Sciatic nerve (tissue), 2 donors: ENCODE results near the gene ZNF18. TPM values are rescaled to one million over a fixed set of nuclear protein-coding genes. Genes with fewer than 3 reads are reported as not detected.
A peak's percentile ranks its signal among the peaks of the same experiment; 100 is the strongest.
"Not testable (repeated sequence)": the region's sequence is repeated elsewhere in the genome, so short reads cannot be mapped to it uniquely, and the experiment has no call there.

Experiments used
- ATAC-seq: fragments of 200-7000 bp; cut with Tn5 transposase; one replicate; pipeline ENCODE4 v1.9.1; 2020; ENCODE audit warnings: mild to moderate bottlenecking, moderate library complexity
- DNase-seq: peaks from one replicate; pipeline ENCODE4 v3.0.0-alpha.2; 2020; ENCODE audit warnings: low spot score
- intact Hi-C: fragments of 100-400 bp; cut with DNase I; formaldehyde crosslinking; loops from one replicate; pipeline ENCODE4 v1.14.2; 2022
- total RNA-seq: library from RNA; stranded (reverse); fragmentation: NEBNext Ultra II Directional; extraction: Animal tissue kit (Norgen Biotek cat#: 25700); gene quantifications from one replicate; pipeline ENCODE4 v1.2.1, GENCODE V29; 2021
- donor health status: DM: no; HTN: no; CAD: no.
- donor health status: DM: no; HTN: no; CAD: no.

ZNF18 gene
- total RNA-seq, 1 donor from 2014 or later: 8.2 TPM

DNA sequence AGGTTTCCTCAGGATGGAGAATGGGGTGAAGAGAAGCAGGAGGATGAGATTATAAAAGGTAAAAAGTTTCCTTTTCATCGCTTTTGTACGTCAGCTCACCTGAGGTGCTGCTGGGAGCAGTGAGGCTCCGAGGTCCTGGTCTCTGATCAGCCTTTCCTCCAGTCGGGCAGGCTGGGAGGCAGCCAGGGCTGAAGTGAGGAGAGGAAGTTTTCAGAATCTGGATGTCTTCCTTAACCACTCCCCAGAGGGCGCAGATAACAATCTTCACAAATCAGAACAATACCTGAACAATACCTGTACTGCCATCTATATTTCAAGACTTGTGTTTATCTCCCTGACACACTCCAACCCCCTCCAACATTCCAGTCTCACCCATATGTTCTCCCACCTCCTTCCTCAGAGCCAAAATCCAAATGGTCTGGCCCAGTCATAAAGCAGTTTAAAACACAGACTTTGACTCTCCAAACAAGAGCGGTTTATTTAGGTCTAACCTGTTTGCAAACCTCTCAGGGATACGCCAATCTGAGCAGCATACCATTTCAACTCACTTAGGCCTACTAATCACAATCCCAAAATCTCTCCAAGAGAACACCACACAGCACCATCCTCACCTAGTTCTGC is 6.8 kb downstream of the ZNF18 start:
- ATAC-seq: no peak
- intact Hi-C loops: no loop called here
- no peak for DNase-seq

DNA sequence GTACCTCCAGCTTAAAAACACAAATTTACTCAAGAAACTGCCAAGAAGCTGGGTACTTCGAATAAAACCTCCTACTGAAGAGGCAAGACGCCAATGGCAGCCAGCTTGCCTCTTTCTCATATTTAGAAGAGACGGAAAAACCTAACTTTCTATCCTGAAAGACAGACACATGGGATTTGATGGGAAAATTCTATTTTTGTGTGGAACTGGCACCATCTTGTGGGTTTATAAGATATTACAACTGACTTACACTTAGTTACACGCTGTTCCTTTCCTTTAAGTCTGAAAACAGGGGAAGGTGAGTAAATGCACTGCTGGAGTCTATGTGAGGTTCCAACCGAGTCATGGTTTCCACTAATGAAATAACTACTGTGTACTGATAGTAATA is 10.3 kb downstream of the ZNF18 start:
- intact Hi-C loops: no loop called here

DNA sequence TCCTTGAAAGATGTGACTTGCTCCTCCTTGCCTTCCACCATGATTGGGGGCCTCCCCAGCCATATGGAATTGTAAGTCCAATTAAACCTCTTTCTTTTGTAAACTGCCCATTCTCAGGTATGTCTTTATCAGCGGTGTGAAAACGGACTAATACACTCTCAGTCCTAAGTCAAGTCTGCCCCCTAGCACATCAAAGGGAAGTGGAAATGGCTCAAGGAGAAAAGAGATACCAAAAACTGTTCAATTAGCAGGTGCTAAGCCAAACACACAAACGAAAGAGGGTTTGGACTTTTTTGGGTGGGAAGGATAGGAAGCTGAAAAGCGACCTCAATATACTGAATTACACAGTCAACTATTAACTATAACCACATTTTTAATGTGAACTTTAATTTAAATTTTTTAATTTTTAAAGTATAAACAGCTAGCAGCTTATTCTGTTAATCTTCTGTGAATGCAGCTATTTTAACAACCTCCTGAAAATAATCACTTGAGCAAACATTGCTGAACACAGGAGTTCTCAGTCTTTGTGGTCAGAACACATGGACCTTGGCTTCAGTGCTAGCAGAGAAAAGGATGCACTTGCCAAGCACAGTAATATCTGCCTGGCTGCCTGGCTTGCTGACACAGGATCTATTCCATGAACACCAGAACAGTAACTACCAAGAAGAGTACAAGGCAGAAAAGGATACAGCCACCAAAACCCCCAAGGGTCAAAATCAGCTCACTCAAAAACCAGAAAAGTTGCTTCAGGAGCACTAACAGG is 10.9 kb downstream of the ZNF18 start:
- intact Hi-C loops: no loop called here
- no peak for DNase-seq

More for the DNA sequence above, 10.3 kb downstream of the ZNF18 start:
- no peak for DNase-seq
- ATAC-seq: peak; percentile 88

DNA sequence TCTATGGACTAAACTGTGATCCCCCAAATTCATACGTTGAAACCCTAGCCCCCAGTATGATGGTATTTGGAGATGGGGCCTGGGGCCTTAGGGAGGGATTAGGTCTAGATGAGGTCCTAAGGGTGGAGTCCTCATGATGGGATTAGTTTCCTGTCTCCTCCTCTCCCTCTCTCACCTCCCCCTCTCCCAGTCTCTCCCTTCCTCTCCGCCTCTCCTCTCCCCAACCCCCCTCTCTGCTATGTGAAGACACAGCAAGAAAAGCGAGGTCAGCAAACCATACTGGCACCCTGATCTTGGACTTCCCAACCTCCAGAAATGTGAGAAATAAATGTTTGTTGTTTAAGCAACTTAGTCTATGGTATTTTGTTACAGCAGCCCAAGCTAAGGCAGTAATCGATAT is 15.4 kb downstream of the ZNF18 start:
- intact Hi-C loops: loop anchor here (1.0 kb wide), 1 partner anchor 13 kb away; no protein-coding TSS in a partner anchor
- no peak for DNase-seq
- no peak for ATAC-seq

More for the DNA sequence above, 10.9 kb downstream of the ZNF18 start:
- peak; percentile 97 for ATAC-seq

DNA sequence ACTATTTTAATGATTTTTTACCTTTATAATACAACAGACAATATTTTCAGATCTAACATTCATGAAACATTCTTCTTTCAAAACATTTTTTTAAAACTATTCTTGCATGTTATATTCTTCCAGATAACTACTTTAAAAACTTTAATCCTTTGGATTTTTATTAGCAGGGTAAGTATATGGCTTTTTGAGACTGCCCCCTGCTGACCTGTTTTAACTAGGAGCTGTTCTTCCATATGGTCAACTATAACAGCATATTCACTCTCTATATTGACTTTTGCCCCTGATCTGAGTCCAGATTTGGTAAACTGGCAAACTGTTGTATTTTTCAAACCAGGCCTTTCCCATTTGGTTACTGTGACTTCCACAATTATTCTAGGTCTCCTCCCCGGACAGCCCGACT is 16.5 kb downstream of the ZNF18 start:
- intact Hi-C loops: no loop called here
- ATAC-seq (no peak), DNase-seq (no peak)

DNA sequence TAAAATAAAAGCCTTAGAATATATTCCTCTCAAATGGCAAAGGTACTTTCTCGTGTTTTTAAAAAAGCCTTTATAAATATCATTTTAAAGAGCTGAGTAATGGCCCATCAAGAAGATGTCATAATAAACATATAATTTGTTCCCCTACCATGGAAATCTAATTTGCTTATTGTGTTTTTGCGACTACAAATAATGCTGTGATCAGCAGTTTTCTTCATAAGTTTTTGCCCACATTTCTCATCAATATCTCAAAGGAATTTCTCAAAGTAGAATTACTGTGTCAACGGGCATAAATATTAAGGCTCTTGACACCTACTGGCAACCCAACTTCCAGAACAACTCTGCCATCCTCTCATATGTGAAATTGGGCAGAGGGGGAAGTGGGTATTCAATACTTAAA is 17.5 kb downstream of the ZNF18 start:
- no peak for ATAC-seq
- no peak for DNase-seq
- intact Hi-C loops: no loop called here

DNA sequence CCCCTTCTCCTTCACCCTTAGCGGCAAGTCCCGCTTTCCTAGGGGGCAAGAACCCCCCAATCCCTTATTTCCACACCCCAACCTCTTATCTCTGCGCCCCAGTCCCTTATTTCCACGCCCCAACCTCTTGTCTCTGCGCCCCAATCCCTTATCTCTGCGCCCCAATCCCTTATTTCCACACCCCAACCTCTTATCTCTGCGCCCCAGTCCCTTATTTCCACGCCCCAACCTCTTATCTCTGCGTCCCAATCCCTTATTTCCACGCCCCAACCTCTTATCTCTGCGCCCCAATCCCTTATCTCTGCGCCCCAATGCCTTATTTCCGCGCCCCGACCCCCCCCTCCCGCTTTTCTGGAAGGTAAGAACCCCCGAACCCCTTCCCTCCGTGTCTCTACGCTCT is 24.5 kb downstream of the ZNF18 start:
- intact Hi-C loops, ATAC-seq, DNase-seq: not testable (repeated sequence)

DNA sequence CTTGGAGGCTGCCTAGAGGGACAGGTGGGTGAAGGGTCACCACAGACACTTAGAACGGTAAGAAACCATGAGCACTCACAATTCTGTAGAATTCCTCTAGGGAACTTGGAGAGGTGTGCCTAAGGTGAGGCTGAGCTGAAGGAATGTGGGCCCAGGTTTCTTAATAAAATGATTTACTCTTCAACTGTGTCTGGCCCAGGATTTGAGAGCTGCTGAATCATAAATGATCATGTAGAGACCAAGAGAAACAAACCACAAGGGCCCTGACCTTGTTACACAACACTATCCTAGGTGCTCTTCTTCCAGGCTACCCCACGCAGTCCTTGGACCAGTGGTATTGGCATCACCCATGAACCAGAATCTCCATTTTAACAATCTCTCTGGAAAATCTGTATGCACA is 27.7 kb downstream of the ZNF18 start:
- peak; percentile 62 for ATAC-seq
- intact Hi-C loops: no loop called here

DNA sequence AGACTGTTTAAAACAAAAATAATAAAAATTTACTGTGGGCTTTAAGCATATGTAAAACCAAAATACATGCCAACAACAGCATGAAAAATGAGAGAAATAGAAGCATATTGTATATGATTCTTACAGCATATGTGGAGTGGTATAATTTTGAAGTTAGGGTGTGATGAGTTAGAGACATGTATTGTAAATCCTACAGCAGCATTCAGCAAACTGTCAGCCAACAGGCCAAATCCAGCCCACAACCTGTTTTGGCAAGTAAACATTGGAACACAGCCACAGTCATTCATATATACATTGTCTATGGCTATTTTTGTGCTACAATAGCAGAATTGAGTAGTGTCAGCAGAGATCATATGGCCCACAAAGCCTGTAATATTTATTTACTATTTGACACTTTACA is 42.3 kb downstream of the ZNF18 start:
- DNase-seq (no peak), ATAC-seq (no peak)
- intact Hi-C loops: no loop called here

More for the DNA sequence above, 27.7 kb downstream of the ZNF18 start:
- DNase-seq: no peak

DNA sequence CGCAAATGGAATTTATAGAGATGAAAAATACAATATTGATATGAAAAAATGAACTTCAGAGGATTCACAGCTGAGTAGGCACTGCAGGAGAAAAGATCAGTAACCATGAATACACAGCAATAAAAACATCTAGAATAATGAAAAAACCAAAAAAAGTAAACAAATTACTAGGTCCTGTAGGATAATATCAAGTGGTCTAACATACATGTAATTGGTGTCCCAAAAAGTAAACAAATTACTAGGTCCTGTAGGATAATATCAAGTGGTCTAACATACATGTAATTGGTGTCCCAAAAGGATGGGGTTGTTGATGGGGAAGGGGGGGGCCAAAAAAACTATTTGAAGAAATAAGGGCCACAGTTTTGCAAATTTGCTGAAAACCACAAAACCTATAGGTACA is 43.4 kb downstream of the ZNF18 start:
- DNase-seq (no peak), ATAC-seq (no peak)
- intact Hi-C loops: no loop called here

DNA sequence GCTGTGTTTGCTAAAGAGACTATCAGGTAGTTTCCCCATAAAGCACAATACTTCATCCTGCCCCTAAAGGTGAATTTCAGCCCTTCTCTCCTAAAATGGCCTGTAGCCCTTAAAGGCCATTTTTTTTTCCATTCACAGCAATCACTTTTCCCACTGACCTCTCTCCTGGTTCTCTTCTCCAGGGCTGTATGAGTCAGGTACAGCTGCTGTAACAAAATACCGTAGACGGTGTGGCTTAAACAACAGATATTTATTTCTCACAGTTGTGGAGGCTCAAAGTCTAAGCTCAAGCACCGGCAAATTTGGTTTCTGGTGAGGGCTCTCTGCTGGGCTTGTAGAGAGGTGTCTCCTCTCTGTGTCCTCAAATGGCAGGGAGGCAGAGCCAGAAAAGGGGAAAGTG is 44.7 kb downstream of the ZNF18 start:
- DNase-seq (no peak), ATAC-seq (no peak)
- intact Hi-C loops: no loop called here

DNA sequence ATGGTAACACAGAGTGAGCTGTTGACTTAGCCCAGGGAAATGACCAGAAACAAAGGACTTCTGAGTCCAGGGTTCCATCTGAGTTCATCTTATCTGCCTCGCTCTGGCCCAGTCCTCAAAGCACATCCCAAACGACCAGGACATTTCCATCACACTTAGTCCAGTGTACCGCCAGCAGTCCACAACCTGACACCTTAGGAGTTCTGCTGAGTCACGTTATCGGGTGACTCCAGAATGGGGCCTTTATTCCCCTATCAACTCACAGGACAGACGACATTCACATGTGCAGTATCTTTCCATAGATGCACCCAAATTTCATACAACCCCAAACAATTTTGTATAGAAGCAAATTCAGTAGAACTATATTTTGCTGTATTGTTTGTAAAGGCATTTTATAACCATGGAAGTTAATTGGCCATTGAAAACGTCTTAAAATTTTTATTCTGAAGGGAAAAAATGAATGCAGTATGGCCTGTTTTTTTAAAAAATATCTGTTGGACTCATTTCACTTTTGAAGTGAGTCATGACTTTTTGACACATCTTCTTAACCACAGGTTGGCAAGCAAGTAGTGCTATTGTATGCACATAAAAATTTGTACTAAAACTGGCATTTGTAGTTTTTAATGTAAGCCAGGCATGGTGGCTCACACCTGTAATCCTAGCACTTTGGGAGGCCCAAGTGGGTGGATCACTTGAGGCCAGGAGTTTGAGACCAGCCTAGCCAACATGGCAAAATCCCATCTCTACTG is 46.3 kb downstream of the ZNF18 start:
- ATAC-seq: no peak
- DNase-seq: no peak
- intact Hi-C loops: no loop called here

DNA sequence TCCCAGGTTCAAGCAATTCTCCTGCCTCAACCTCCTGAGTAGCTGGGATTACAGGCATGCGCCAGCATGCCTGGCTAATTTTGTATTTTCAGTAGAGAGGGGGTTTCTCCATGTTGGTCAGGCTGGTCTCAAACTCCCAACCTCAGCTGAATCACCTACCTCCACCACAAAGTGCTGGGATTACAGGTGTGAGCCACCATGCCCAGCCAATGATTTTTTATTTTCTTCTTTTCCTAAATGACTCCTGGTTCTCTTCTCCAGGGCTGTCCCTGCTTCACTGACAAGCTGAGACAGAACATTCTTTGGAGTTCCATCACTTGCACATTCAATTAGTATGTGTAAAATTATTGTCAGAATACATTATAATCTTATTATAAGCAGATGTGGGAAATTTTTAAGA is 47.7 kb downstream of the ZNF18 start:
- intact Hi-C loops, DNase-seq, ATAC-seq: not testable (repeated sequence)

DNA sequence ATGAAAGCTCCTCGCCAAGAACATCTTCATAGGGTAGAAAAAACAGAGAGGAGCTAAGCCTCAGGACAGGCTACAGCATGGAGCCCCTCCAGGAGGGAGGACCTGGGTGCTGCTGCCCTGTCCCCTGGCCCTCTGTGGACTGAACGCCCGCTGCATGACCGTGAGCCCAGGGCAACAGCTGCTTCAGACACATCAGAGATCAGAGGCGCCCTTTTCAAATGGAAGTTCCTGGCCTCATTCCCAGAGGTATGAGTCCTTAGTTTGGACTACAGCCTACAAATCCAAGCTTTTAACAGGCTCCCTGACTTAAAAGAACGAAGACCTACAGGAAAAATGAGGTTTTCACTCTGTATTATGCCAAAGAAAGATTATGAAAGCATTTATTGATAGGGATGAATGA is 48.5 kb downstream of the ZNF18 start:
- no peak for DNase-seq
- ATAC-seq: peak; percentile 64
- intact Hi-C loops: no loop called here

DNA sequence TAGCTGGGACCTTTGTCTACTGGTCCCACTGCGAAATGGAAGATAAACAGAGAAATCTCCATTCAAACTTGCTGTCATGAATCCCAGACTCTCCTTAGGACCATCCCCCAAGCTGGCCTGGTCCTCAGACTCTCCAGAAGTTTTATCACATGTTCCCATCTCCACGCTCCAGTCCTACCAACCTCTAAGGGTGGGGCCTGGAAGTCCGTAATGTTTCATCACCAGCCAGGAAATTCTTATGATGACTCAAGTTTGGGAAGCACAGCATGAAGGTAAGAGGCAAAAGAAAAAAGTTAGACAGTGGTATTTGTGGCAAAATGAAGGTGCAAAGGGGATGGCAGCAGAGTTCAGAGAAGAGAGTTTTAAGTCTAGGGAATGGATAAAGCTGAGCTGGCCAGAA is 52.7 kb downstream of the ZNF18 start:
- intact Hi-C loops: no loop called here
- no peak for DNase-seq
- no peak for ATAC-seq

DNA sequence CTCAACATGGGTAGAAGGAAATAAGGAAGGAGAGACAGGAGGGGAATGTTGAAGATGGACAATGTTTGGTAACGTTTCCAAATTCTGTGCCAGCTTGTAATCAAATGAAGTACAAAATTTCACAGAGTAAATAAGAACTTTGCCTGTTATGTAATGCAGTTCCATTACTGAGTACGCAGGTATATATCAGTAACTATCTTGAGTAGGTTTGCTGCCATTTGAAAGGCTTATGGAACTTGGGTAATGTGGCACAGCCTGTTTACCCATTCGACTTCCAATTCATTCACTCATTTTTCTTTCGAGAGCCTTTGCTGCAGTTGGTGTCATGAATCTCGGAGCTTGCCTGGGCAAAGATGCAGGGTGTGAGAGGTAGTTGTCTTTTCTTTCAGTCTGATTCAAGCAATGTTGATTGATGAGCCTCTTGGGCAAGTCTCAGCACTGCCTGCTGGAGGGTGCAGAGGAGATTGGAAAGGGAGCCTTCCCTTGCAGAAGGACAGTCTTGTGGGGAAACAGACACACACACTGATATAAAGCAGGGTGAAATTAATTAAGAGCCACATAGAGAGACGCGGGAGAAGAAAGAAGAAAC is 53.4 kb downstream of the ZNF18 start:
- intact Hi-C loops: no loop called here
- DNase-seq (no peak), ATAC-seq (no peak)

DNA sequence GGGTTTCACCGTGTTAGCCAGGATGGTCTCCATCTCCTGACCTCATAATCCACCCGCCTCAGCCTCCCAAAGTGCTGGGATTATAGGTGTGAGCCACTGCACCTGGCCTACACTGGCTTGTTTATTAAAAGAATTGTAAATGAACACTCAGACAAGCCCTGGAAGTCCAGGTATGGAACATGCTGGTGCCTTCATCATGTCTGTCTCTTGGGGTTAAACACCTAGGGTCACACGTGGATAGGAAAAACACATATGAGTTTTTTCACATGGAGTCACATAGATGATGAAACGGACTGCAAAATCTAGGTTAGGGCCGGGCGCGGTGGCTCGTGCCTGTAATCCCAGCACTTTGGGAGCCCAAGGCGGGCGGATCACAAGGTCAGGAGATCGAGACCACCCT is 54.2 kb downstream of the ZNF18 start:
- ATAC-seq, intact Hi-C loops, DNase-seq: not testable (repeated sequence)

DNA sequence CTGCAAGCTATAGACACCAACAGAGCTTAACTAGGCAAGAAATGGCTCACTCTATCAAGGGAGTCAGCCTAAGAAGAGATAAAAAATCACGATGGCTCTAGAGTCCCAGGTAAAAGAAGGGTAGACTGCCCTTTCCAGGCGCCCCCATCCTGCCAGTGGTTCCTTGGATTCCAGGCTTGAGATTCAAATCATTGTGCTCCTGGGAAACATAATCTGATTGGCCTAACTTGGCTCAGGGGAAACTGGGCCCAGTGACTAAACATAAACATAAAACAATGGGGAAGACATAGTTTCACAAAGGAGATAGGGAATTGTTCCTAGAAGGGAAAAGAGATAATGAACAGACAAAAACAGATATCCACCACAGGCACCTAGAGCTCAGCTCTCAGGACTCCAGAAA is 56.4 kb downstream of the ZNF18 start:
- no peak for DNase-seq
- intact Hi-C loops: no loop called here
- ATAC-seq: no peak

DNA sequence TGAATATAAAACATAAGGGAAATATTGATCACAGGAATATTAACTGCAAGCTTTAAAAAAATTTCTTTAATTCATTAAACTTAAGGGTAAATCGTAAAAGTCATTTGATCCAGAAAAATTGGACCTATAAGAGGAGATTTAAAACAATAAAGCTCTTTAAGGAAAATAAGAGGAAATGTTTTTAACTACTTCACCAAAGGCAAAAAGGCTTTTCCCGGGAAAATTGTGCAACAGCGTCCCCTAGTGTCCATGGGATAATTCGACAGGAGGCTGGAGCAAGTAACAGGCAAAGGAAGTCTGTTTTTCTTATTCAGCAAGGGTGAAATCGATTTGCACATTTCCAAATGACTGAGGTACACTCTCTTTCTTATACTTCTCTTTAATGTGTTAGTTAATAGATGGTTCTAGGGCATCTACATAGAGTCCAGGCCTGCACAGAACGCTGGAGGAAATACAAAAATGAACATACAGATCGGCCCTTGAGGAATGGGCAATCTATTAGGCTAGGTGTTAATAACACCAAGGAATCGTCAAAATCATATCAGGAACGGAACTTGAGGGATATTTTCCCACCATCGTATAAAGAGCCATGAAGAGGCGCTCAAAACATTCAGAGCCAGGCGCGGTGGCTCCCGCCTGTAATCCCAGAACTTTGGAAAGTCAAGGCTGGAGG is 61.4 kb downstream of the ZNF18 start:
- ATAC-seq: no peak
- peak; percentile 71 for DNase-seq
- intact Hi-C loops: no loop called here
